Measurements from ENCODE around the gene CLVS2. TPM values are rescaled to one million over a fixed set of nuclear protein-coding genes. Genes with fewer than 3 reads are reported as not detected.

The CLVS2 gene
- total and polyA plus RNA-seq, 2 experiments from 2014 or later: 0.08 to 0.66 TPM

DNA sequence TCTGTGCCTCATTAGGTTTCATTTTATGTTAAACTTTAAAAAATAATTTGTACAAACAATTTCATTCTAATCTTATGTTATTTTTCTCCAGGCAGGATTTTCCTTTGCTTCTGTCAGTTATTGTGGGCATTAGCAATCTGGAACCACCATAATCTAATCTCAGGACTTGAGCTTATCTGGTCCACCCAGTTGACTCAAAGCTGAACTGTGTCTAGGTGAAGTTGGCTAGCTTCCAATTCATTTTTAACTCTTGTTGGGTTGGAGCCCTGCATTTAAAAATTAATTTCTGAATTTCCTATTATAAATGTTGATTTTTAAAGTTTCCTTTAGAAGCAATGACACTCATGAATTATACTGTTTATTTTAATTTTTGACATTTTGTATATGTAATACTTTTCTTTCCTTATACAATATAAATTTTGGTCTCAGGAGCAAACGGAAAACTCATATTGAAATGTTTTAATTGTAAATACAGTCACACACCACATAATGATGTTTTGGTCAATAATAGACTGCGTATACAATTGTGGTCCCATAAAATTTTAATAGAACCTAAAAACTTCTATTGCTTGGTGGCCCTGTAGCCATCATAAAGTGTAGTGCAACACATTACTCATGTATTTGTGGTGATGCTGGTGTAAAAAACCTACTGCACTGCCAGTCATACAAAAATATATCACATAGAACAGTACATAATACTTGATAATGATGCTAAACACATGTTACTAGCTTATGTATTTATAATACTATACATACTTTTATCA is 121.3 kb downstream of the CLVS2 start:
- no peaks in the 10 kb centered on the region for H3K9me3 Mint-ChIP-seq
- no peak overlapping the region for H3K27ac Mint-ChIP-seq
- no peaks in the 10 kb centered on the region for H3K9me2 ChIP-seq (ENCODE audit: insufficient read depth)
- no peaks in the 10 kb centered on the region for H3K27me3 ChIP-seq (ENCODE audit: insufficient read depth)
- H3K4me1 Mint-ChIP-seq: no peaks in the 10 kb centered on the region
- DNase-seq (ENCODE audit: low spot score) (no peak), ATAC-seq (no peak)
- no peaks in the 10 kb centered on the region for H3K36me3 Mint-ChIP-seq (ENCODE audit: low read depth)
- H3K27me3 Mint-ChIP-seq (ENCODE audit: insufficient read depth, low read depth, poor library complexity): no peaks in the 10 kb centered on the region
- H3K4me3 Mint-ChIP-seq: no peak overlapping the region
- H3K79me2 ChIP-seq (replicated peaks; ENCODE audit: insufficient read depth): no peaks in the 10 kb centered on the region
- no peaks in the 10 kb centered on the region for H3K4me1 ChIP-seq (ENCODE audit: insufficient read depth)
- no peak overlapping the region for H3K27ac ChIP-seq (ENCODE audit: low read depth)
- no peak overlapping the region for H2AFZ ChIP-seq
- TF ChIP-seq NANOG (IDR thresholded peaks at IDR 0.05; ENCODE audit: borderline replicate concordance) (no peak), CREB1 (CRISPR knock-in tag; IDR thresholded peaks at IDR 0.05; ENCODE audit: low read depth) (no peak), POLR2AphosphoS5 (IDR thresholded peaks at IDR 0.05; ENCODE audit: low read depth) (no peak), CTCF (conservative IDR thresholded peaks at IDR 0.05; ENCODE audit: low read depth in 2 of 2) (no peak), ZNF114 (CRISPR knock-in tag; IDR thresholded peaks at IDR 0.05) (no peak), JUNB (IDR thresholded peaks at IDR 0.05; ENCODE audit: unreplicated experiment) (no peak), EZH2 (IDR thresholded peaks at IDR 0.05; ENCODE audit: low read depth, unreplicated experiment) (no peak), ZNF331 (CRISPR knock-in tag; IDR thresholded peaks at IDR 0.05; ENCODE audit: low read depth) (no peak), STAT1 (IDR thresholded peaks at IDR 0.05; ENCODE audit: unreplicated experiment) (no peak), EZH2phosphoT487 (IDR thresholded peaks at IDR 0.05; ENCODE audit: unreplicated experiment) (no peak)
- TF ChIP-seq, protein P1, sequence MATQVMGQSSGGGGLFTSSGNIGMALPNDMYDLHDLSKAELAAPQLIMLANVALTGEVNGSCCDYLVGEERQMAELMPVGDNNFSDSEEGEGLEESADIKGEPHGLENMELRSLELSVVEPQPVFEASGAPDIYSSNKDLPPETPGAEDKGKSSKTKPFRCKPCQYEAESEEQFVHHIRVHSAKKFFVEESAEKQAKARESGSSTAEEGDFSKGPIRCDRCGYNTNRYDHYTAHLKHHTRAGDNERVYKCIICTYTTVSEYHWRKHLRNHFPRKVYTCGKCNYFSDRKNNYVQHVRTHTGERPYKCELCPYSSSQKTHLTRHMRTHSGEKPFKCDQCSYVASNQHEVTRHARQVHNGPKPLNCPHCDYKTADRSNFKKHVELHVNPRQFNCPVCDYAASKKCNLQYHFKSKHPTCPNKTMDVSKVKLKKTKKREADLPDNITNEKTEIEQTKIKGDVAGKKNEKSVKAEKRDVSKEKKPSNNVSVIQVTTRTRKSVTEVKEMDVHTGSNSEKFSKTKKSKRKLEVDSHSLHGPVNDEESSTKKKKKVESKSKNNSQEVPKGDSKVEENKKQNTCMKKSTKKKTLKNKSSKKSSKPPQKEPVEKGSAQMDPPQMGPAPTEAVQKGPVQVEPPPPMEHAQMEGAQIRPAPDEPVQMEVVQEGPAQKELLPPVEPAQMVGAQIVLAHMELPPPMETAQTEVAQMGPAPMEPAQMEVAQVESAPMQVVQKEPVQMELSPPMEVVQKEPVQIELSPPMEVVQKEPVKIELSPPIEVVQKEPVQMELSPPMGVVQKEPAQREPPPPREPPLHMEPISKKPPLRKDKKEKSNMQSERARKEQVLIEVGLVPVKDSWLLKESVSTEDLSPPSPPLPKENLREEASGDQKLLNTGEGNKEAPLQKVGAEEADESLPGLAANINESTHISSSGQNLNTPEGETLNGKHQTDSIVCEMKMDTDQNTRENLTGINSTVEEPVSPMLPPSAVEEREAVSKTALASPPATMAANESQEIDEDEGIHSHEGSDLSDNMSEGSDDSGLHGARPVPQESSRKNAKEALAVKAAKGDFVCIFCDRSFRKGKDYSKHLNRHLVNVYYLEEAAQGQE (IDR thresholded peaks at IDR 0.05; ENCODE audit: unreplicated experiment): no peak
- TF ChIP-seq, protein P2, sequence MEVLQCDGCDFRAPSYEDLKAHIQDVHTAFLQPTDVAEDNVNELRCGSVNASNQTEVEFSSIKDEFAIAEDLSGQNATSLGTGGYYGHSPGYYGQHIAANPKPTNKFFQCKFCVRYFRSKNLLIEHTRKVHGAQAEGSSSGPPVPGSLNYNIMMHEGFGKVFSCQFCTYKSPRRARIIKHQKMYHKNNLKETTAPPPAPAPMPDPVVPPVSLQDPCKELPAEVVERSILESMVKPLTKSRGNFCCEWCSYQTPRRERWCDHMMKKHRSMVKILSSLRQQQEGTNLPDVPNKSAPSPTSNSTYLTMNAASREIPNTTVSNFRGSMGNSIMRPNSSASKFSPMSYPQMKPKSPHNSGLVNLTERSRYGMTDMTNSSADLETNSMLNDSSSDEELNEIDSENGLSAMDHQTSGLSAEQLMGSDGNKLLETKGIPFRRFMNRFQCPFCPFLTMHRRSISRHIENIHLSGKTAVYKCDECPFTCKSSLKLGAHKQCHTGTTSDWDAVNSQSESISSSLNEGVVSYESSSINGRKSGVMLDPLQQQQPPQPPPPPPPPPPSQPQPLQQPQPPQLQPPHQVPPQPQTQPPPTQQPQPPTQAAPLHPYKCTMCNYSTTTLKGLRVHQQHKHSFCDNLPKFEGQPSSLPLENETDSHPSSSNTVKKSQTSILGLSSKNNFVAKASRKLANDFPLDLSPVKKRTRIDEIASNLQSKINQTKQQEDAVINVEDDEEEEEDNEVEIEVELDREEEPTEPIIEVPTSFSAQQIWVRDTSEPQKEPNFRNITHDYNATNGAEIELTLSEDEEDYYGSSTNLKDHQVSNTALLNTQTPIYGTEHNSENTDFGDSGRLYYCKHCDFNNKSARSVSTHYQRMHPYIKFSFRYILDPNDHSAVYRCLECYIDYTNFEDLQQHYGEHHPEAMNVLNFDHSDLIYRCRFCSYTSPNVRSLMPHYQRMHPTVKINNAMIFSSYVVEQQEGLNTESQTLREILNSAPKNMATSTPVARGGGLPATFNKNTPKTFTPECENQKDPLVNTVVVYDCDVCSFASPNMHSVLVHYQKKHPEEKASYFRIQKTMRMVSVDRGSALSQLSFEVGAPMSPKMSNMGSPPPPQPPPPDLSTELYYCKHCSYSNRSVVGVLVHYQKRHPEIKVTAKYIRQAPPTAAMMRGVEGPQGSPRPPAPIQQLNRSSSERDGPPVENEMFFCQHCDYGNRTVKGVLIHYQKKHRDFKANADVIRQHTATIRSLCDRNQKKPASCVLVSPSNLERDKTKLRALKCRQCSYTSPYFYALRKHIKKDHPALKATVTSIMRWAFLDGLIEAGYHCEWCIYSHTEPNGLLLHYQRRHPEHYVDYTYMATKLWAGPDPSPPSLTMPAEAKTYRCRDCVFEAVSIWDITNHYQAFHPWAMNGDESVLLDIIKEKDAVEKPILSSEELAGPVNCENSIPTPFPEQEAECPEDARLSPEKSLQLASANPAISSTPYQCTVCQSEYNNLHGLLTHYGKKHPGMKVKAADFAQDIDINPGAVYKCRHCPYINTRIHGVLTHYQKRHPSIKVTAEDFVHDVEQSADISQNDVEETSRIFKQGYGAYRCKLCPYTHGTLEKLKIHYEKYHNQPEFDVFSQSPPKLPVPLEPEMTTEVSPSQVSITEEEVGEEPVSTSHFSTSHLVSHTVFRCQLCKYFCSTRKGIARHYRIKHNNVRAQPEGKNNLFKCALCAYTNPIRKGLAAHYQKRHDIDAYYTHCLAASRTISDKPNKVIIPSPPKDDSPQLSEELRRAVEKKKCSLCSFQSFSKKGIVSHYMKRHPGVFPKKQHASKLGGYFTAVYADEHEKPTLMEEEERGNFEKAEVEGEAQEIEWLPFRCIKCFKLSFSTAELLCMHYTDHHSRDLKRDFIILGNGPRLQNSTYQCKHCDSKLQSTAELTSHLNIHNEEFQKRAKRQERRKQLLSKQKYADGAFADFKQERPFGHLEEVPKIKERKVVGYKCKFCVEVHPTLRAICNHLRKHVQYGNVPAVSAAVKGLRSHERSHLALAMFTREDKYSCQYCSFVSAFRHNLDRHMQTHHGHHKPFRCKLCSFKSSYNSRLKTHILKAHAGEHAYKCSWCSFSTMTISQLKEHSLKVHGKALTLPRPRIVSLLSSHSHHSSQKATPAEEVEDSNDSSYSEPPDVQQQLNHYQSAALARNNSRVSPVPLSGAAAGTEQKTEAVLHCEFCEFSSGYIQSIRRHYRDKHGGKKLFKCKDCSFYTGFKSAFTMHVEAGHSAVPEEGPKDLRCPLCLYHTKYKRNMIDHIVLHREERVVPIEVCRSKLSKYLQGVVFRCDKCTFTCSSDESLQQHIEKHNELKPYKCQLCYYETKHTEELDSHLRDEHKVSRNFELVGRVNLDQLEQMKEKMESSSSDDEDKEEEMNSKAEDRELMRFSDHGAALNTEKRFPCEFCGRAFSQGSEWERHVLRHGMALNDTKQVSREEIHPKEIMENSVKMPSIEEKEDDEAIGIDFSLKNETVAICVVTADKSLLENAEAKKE (CRISPR knock-in tag; IDR thresholded peaks at IDR 0.05): no peak
- no peak overlapping the region for H3K4me2 ChIP-seq
- H4K20me1 ChIP-seq (replicated peaks; ENCODE audit: insufficient read depth): no peaks in the 10 kb centered on the region
- no peaks in the 10 kb centered on the region for H3K36me3 ChIP-seq (ENCODE audit: insufficient read depth)
- no peaks in the 10 kb centered on the region for H3F3A ChIP-seq (replicated peaks; ENCODE audit: low read depth)
- no peak overlapping the region for H3K4me3 ChIP-seq

Data from GM23338 (cell line).